Measurements from ENCODE around the gene OSBP2. TPM values are rescaled to one million over a fixed set of nuclear protein-coding genes. Genes with fewer than 3 reads are reported as not detected.

The OSBP2 gene
- total RNA-seq, 2 donors from 2014 or later: 6.8 to 11.1 TPM

DNA sequence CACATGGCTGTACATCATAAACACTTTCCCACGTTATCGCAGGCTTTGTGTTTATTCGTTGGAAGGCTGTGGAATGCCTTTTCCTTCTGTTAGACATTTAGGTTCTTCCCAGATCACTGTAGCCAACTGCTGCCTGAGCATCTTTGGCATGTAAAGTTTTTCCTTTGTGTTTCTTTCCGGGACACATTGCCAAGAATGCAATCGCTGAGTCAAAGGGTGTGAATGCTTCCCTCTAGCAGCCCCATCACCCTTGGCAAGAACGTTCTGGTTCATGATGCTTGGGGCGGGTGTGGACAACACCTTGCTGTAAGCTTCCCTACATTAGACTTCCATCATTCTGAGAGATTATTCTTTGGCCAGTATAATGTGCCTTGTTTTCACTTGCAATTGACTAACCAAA lies 136.2 kb downstream of the OSBP2 start:
- H3K4me3 ChIP-seq (ENCODE audit: low read length): no peak overlapping the region
- H3K4me1 ChIP-seq (ENCODE audit: control insufficient read depth, insufficient read depth, low read length): no peaks in the 10 kb centered on the region
- peak; percentile 58 for DNase-seq
- H3K27ac Mint-ChIP-seq: no peak overlapping the region
- no peaks in the 10 kb centered on the region for H3K27me3 ChIP-seq (ENCODE audit: control insufficient read depth, insufficient read depth, low read length, poor library complexity, severe bottlenecking)
- H3K4me3 Mint-ChIP-seq: no peak overlapping the region
- H3K36me3 ChIP-seq (ENCODE audit: control insufficient read depth, insufficient read depth, low read length): no peaks in the 10 kb centered on the region
- no peaks in the 10 kb centered on the region for H3K4me1 Mint-ChIP-seq
- H3K27me3 Mint-ChIP-seq (ENCODE audit: insufficient read depth): no peaks in the 10 kb centered on the region
- no peak overlapping the region for H3K27ac ChIP-seq (ENCODE audit: low read depth, low read length)
- WGBS, 2 experiments (ENCODE audit: insufficient coverage in 1 of 2, insufficient read length in 1 of 2): 61 to 68% methylated on average over 7 of the region's 7 CpGs
- no peaks in the 10 kb centered on the region for H3K36me3 Mint-ChIP-seq (ENCODE audit: low read depth)
- TF ChIP-seq, protein P1, sequence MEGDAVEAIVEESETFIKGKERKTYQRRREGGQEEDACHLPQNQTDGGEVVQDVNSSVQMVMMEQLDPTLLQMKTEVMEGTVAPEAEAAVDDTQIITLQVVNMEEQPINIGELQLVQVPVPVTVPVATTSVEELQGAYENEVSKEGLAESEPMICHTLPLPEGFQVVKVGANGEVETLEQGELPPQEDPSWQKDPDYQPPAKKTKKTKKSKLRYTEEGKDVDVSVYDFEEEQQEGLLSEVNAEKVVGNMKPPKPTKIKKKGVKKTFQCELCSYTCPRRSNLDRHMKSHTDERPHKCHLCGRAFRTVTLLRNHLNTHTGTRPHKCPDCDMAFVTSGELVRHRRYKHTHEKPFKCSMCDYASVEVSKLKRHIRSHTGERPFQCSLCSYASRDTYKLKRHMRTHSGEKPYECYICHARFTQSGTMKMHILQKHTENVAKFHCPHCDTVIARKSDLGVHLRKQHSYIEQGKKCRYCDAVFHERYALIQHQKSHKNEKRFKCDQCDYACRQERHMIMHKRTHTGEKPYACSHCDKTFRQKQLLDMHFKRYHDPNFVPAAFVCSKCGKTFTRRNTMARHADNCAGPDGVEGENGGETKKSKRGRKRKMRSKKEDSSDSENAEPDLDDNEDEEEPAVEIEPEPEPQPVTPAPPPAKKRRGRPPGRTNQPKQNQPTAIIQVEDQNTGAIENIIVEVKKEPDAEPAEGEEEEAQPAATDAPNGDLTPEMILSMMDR (conservative IDR thresholded peaks at IDR 0.05): no peak
- no peaks in the 10 kb centered on the region for H3K9me3 ChIP-seq (ENCODE audit: control insufficient read depth, low read length)
- no peaks in the 10 kb centered on the region for H3K9me3 Mint-ChIP-seq
- H3K9ac ChIP-seq (ENCODE audit: extremely low read depth, low read length, poor library complexity, severe bottlenecking): no peak overlapping the region

GRCh38 chr22:30832407-30832987 lies 137.8 kb downstream of the OSBP2 start:
- Histone ChIP-seq H3K4me1 (ENCODE audit: control insufficient read depth, insufficient read depth, low read length) (no peaks in the 10 kb centered on the region), H3K27me3 (ENCODE audit: control insufficient read depth, insufficient read depth, low read length, poor library complexity, severe bottlenecking) (no peaks in the 10 kb centered on the region), H3K36me3 (ENCODE audit: control insufficient read depth, insufficient read depth, low read length) (no peaks in the 10 kb centered on the region), H3K9ac (ENCODE audit: extremely low read depth, low read length, poor library complexity, severe bottlenecking) (no peak overlapping the region), H3K9me3 (ENCODE audit: control insufficient read depth, low read length) (no peaks in the 10 kb centered on the region), H3K4me3 (ENCODE audit: low read length) (no peak overlapping the region), H3K27ac (ENCODE audit: low read depth, low read length) (no peak overlapping the region)
- Mint-ChIP-seq H3K9me3 (no peaks in the 10 kb centered on the region), H3K27me3 (ENCODE audit: insufficient read depth) (no peaks in the 10 kb centered on the region), H3K4me3 (no peak overlapping the region), H3K27ac (no peak overlapping the region), H3K4me1 (no peaks in the 10 kb centered on the region), H3K36me3 (ENCODE audit: low read depth) (no peaks in the 10 kb centered on the region)
- TF ChIP-seq, protein P1 (conservative IDR thresholded peaks at IDR 0.05): no peak
- WGBS, 2 experiments (ENCODE audit: insufficient coverage in 1 of 2, insufficient read length in 1 of 2): 87 to 90% methylated on average over 6 of the region's 6 CpGs
- DNase-seq: no peak

DNA sequence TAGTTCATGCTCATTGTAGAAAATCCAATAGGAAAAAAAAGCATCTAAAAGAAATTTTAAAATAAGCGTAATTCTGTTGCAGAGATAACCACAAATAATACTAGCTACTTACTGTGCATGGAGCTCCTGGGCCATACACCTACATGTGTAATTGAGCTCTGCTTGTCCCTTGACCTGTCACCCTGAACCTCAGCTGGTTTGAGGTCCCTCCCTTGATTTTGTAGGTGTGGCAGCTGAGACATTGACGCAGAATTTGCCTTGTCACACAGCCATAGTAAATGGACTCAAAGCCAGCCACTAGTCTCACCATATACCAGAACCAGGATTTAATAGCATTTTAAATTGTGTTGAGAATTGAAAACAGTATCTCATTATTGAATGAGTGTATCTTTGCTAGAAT lies 138.6 kb downstream of the OSBP2 start:
- no peaks in the 10 kb centered on the region for H3K27me3 Mint-ChIP-seq (ENCODE audit: insufficient read depth)
- H3K4me1 Mint-ChIP-seq: no peaks in the 10 kb centered on the region
- Histone ChIP-seq H3K4me1 (ENCODE audit: control insufficient read depth, insufficient read depth, low read length) (no peaks in the 10 kb centered on the region), H3K27me3 (ENCODE audit: control insufficient read depth, insufficient read depth, low read length, poor library complexity, severe bottlenecking) (no peaks in the 10 kb centered on the region), H3K4me3 (ENCODE audit: low read length) (no peak overlapping the region), H3K27ac (ENCODE audit: low read depth, low read length) (no peak overlapping the region), H3K9ac (ENCODE audit: extremely low read depth, low read length, poor library complexity, severe bottlenecking) (no peak overlapping the region), H3K36me3 (ENCODE audit: control insufficient read depth, insufficient read depth, low read length) (no peaks in the 10 kb centered on the region), H3K9me3 (ENCODE audit: control insufficient read depth, low read length) (no peaks in the 10 kb centered on the region)
- 100% methylated on average over 2 of the region's 2 CpGs; no CpG with 5 or more reads in 1 of the 2 experiments for WGBS, 2 experiments (ENCODE audit: insufficient coverage in 1 of 2, insufficient read length in 1 of 2)
- peaks cover 2% of the 10 kb centered on the region for H3K9me3 Mint-ChIP-seq
- TF ChIP-seq, protein P1 (conservative IDR thresholded peaks at IDR 0.05): no peak
- H3K36me3 Mint-ChIP-seq (ENCODE audit: low read depth): no peaks in the 10 kb centered on the region
- no peak for DNase-seq
- H3K27ac Mint-ChIP-seq: no peak overlapping the region
- H3K4me3 Mint-ChIP-seq: no peak overlapping the region
